Endothelial cell of umbilical vein (primary cell): Measurements from ENCODE around the gene VIPR2.

Experiments used
- CTCF ChIP-seq, 2 donors: IDR thresholded peaks; 1 replicate in 1 of 2; 2 replicates in 1 of 2; pipeline ENCODE4 v1.5.1; 2011; ENCODE audit warnings: low read length in 2 of 2, mild to moderate bottlenecking in 2 of 2, moderate library complexity in 2 of 2, control low read depth in 1 of 2, inconsistent platforms in 1 of 2, low read depth in 1 of 2; ENCODE audit not compliant: insufficient read depth in 1 of 2; ENCODE audit errors: extremely low read depth in 1 of 2
- EZH2 ChIP-seq: IDR thresholded peaks from 2 replicates; pipeline ENCODE4 v1.6.1; 2012; ENCODE audit warnings: borderline replicate concordance, low read depth, mild to moderate bottlenecking, moderate library complexity, low read length, inconsistent platforms; ENCODE audit not compliant: severe bottlenecking
- GATA2 ChIP-seq: IDR thresholded peaks from 2 replicates; pipeline ENCODE4 v1.7.0; 2011; ENCODE audit warnings: low read depth, mild to moderate bottlenecking, moderate library complexity, mixed read lengths, low read length; ENCODE audit not compliant: insufficient read length, insufficient read depth
- JUN ChIP-seq: IDR thresholded peaks from 2 replicates; pipeline ENCODE4 v1.6.1; 2011; ENCODE audit warnings: borderline replicate concordance, low read depth; ENCODE audit not compliant: insufficient read length, insufficient read depth
- MYC ChIP-seq: IDR thresholded peaks from one replicate; pipeline ENCODE4 v1.6.1; 2011; ENCODE audit warnings: mild to moderate bottlenecking, low read depth, low read length
- POLR2A ChIP-seq: IDR thresholded peaks from 2 replicates; pipeline ENCODE4 v1.6.1; 2012; ENCODE audit warnings: low read depth, mild to moderate bottlenecking, control low read depth, low read length
- POLR2AphosphoS5 ChIP-seq: IDR thresholded peaks from 2 replicates; pipeline ENCODE4 v1.6.1; 2012; ENCODE audit warnings: low read depth, mild to moderate bottlenecking, control low read depth, low read length, moderate library complexity; ENCODE audit not compliant: insufficient read depth

GRCh38 chr7:159122276-159122675 is 22.4 kb downstream of the VIPR2 start:
- TF ChIP-seq CTCF (IDR thresholded peaks at IDR 0.05; ENCODE audit: extremely low read depth in 1 of 2, insufficient read depth in 1 of 2, low read depth in 1 of 2, low read length in 2 of 2) (no peak), POLR2A (no peak), POLR2AphosphoS5 (no peak), EZH2 (no peak), JUN (no peak), GATA2 (no peak), MYC (no peak)
